Type B pancreatic cell (in vitro differentiated cells): ENCODE data around the gene PRICKLE2. TPM values are rescaled to one million over a fixed set of nuclear protein-coding genes. Genes with fewer than 3 reads are reported as not detected.

Source experiments
- DNase-seq: peaks from one replicate; pipeline ENCODE4 v3.0.0; 2021; ENCODE audit warnings: mixed read lengths; ENCODE audit not compliant: unreplicated experiment; ENCODE audit errors: extremely low spot score
- H3K27ac Mint-ChIP-seq: 2 replicates; pipeline ENCODE4 v1.8.0; 2021; ENCODE audit warnings: mild to moderate bottlenecking, mixed read lengths
- H3K27me3 Mint-ChIP-seq: 2 replicates; pipeline ENCODE4 v1.8.0; 2021; ENCODE audit warnings: mixed read lengths
- H3K36me3 Mint-ChIP-seq: 2 replicates; pipeline ENCODE4 v1.8.0; 2021; ENCODE audit warnings: mixed read lengths
- H3K4me1 Mint-ChIP-seq: one replicate; pipeline ENCODE4 v1.8.0; 2021; ENCODE audit warnings: mixed read lengths; ENCODE audit not compliant: unreplicated experiment
- H3K4me3 Mint-ChIP-seq: 2 replicates; pipeline ENCODE4 v1.8.0; 2021; ENCODE audit warnings: mild to moderate bottlenecking, mixed read lengths
- H3K9me3 Mint-ChIP-seq: 2 replicates; pipeline ENCODE4 v1.8.0; 2021; ENCODE audit warnings: mixed read lengths
- CTCF ChIP-seq: fragments of 200-600 bp; sonication (generic); conservative IDR thresholded peaks from 2 replicates; pipeline ENCODE4 v1.5.0; 2021; ENCODE audit warnings: antibody characterized with exemption, mild to moderate bottlenecking
- total RNA-seq: library from RNA; stranded (reverse); gene quantifications from 2 replicates; pipeline ENCODE4 v1.2.1, GENCODE V29; 2021; ENCODE audit warnings: low replicate concordance

The PRICKLE2 gene
- total RNA-seq, 1 donor from 2014 or later: 23.6 TPM

- DNase-seq: no peak
- Mint-ChIP-seq H3K27me3 (no peaks in the 10 kb centered on the region), H3K4me1 (peaks cover 65% of the 10 kb centered on the region), H3K36me3 (no peaks in the 10 kb centered on the region), H3K27ac (no peak overlapping the region), H3K4me3 (peak overlapping the region; percentile 77), H3K9me3 (no peaks in the 10 kb centered on the region)
- TF ChIP-seq CTCF: no peak
These were observed 1.2 kb downstream of the PRICKLE2 start for GRCh38 chr3:64223791-64224745.

- no peak overlapping the region for H3K27ac Mint-ChIP-seq
- no peak for TF ChIP-seq CTCF
- peaks cover 71% of the 10 kb centered on the region for H3K4me1 Mint-ChIP-seq
- DNase-seq: no peak
- H3K27me3 Mint-ChIP-seq: no peaks in the 10 kb centered on the region
- no peaks in the 10 kb centered on the region for H3K9me3 Mint-ChIP-seq
- H3K4me3 Mint-ChIP-seq: peak overlapping the region; percentile 5
- no peaks in the 10 kb centered on the region for H3K36me3 Mint-ChIP-seq
These were observed 2.7 kb downstream of the PRICKLE2 start for GRCh38 chr3:64222501-64223111.

- H3K27me3 Mint-ChIP-seq: no peaks in the 10 kb centered on the region
- no peak for TF ChIP-seq CTCF
- H3K4me3 Mint-ChIP-seq: no peak overlapping the region
These were observed 3.6 kb downstream of the PRICKLE2 start for GRCh38 chr3:64221571-64222257.

GRCh38 chr3:64220161-64220914, 4.9 kb downstream of the PRICKLE2 start:
- Mint-ChIP-seq H3K4me3 (no peak overlapping the region), H3K4me1 (peaks cover 73% of the 10 kb centered on the region), H3K27ac (peak overlapping the region; percentile 33), H3K9me3 (no peaks in the 10 kb centered on the region), H3K36me3 (no peaks in the 10 kb centered on the region), H3K27me3 (no peaks in the 10 kb centered on the region)
- DNase-seq: no peak
- no peak for TF ChIP-seq CTCF

More at GRCh38 chr3:64221571-64222257, 3.6 kb downstream of the PRICKLE2 start:
- H3K27ac Mint-ChIP-seq: peak overlapping the region; percentile 33
- no peak for DNase-seq
- H3K9me3 Mint-ChIP-seq: no peaks in the 10 kb centered on the region
- no peaks in the 10 kb centered on the region for H3K36me3 Mint-ChIP-seq
- H3K4me1 Mint-ChIP-seq: peaks cover 72% of the 10 kb centered on the region

GRCh38 chr3:64218746-64219145, 6.5 kb downstream of the PRICKLE2 start:
- Mint-ChIP-seq H3K4me3 (no peak overlapping the region), H3K27me3 (no peaks in the 10 kb centered on the region)
- TF ChIP-seq CTCF: no peak

More at GRCh38 chr3:64218746-64219145, 6.5 kb downstream of the PRICKLE2 start:
- Mint-ChIP-seq H3K27ac (no peak overlapping the region), H3K9me3 (no peaks in the 10 kb centered on the region), H3K36me3 (peaks cover 4% of the 10 kb centered on the region), H3K4me1 (peaks cover 78% of the 10 kb centered on the region)
- no peak for DNase-seq
